ENCODE results near the gene LMAN1L. TPM values are rescaled to one million over a fixed set of nuclear protein-coding genes. Genes with fewer than 3 reads are reported as not detected.

Gene LMAN1L
- total RNA-seq, 1 experiment from 2014 or later: not detected

DNA sequence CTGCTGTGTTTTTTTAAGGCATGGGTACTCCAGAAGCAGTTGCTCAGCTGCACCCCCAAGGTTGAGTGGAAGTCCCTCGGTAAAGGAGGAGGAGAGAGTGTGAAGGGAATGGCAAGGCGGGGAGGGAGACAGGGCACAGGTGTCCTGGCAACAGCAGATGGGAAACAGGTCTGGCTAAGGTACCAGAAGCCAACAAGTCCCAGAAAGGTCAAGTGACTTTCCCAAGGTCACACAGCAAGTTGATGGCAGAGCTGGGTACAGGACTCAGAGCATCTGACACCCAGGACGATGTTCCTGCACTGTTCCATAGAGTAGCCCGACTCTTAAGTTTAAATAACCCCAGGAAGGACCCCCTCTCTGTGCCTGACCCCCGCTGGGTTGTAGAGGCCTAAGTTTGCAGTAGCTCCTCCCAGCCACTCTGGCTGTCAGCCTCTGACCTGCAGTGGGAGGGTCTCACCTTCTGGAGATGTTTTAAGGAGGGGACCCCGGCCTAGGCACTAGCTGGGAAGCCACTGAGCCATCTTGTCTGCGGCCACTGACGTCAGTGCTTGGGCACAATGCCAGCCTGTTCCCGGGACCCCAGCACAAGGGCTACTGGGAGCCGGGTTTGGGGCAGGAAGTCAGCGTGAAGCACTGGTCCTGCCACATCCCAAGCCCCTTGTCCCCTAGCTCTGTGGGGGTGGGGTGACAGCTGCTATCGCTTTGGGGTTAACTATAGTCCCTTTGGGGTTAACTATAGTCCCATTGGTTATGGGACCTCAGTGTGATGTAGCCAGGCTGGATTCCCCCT lies 20.2 kb upstream of the LMAN1L start:
- Histone ChIP-seq H3K27ac (ENCODE audit: insufficient read length, low read depth, low read length) (no peak overlapping the region), H2BK20ac (ENCODE audit: low read depth, low read length, poor library complexity, severe bottlenecking) (no peak overlapping the region), H3K18ac (ENCODE audit: insufficient read length, low read depth, low read length) (no peak overlapping the region), H3K79me1 (ENCODE audit: insufficient read depth, low read depth, low read length, poor library complexity, severe bottlenecking) (no peaks in the 10 kb centered on the region), H3K27me3 (ENCODE audit: insufficient read depth, low read length) (no peaks in the 10 kb centered on the region; the same call in 1 of the 2 replicates), H3K23me2 (ENCODE audit: insufficient read length, low read depth, low read length, poor library complexity, severe bottlenecking) (no peaks in the 10 kb centered on the region), H2AK5ac (ENCODE audit: insufficient read length, low read length) (no peak overlapping the region), H3K56ac (ENCODE audit: insufficient read length, low read depth, low read length) (no peak overlapping the region), H4K20me1 (ENCODE audit: control insufficient read depth, insufficient read depth, insufficient read length) (no peaks in the 10 kb centered on the region), H2BK5ac (ENCODE audit: insufficient read length, low read length) (no peak overlapping the region), H4K91ac (ENCODE audit: insufficient read length, low read depth, low read length) (no peak overlapping the region), H3T11ph (ENCODE audit: low read length) (no peak overlapping the region), H4K8ac (replicated peaks; ENCODE audit: insufficient read length, low read depth, low read length) (no peak overlapping the region), H3K9ac (ENCODE audit: extremely low read depth, insufficient read length, low read length) (no peak overlapping the region), H4K5ac (ENCODE audit: insufficient read length, low read depth, low read length) (no peak overlapping the region), H3K4me2 (ENCODE audit: insufficient read depth, insufficient read length, low read length) (no peak overlapping the region), H3K9me3 (ENCODE audit: control insufficient read depth, low read depth, low read length) (no peaks in the 10 kb centered on the region), H2BK120ac (ENCODE audit: low read depth, low read length, poor library complexity, severe bottlenecking) (no peak overlapping the region), H3K23ac (ENCODE audit: insufficient read length, low read depth, low read length) (no peak overlapping the region), H2BK15ac (ENCODE audit: low read depth, low read length) (no peak overlapping the region), H3K79me2 (ENCODE audit: insufficient read depth, low read length) (no peaks in the 10 kb centered on the region), H3K14ac (ENCODE audit: insufficient read depth, low read length) (no peak overlapping the region), H3K4me1 (ENCODE audit: insufficient read depth, low read length) (peaks cover 6% of the 10 kb centered on the region; the same call in 1 of the 2 replicates), H2BK12ac (ENCODE audit: insufficient read length, low read depth, low read length) (no peak overlapping the region), H2AFZ (ENCODE audit: low read length) (no peak overlapping the region), H3K4ac (ENCODE audit: low read depth, low read length) (no peak overlapping the region)
- Mint-ChIP-seq H3K27me3 (ENCODE audit: low read depth) (no peaks in the 10 kb centered on the region), H3K4me3 (no peak overlapping the region), H3K9me3 (no peaks in the 10 kb centered on the region; a peak in 1 of 5 replicates), H3K36me3 (ENCODE audit: insufficient read depth in 1 of 3, low read depth in 3 of 3) (peaks cover 0 to 2% (median 0%) of the 10 kb centered on the region in 3 experiments; a peak in 2 of 7 replicates), H3K27ac (peak overlapping the region in 1 of 3 experiments; percentile 59; a peak in 2 of 7 replicates), H3K4me1 (peaks cover 33 to 35% of the 10 kb centered on the region in 2 experiments)
- WGBS (ENCODE audit: extremely low coverage, insufficient read length, low lambda C conversion rate): no CpG with 5 or more reads among the region's 12 CpGs
- no peak for DNase-seq
- TF ChIP-seq, protein P1, sequence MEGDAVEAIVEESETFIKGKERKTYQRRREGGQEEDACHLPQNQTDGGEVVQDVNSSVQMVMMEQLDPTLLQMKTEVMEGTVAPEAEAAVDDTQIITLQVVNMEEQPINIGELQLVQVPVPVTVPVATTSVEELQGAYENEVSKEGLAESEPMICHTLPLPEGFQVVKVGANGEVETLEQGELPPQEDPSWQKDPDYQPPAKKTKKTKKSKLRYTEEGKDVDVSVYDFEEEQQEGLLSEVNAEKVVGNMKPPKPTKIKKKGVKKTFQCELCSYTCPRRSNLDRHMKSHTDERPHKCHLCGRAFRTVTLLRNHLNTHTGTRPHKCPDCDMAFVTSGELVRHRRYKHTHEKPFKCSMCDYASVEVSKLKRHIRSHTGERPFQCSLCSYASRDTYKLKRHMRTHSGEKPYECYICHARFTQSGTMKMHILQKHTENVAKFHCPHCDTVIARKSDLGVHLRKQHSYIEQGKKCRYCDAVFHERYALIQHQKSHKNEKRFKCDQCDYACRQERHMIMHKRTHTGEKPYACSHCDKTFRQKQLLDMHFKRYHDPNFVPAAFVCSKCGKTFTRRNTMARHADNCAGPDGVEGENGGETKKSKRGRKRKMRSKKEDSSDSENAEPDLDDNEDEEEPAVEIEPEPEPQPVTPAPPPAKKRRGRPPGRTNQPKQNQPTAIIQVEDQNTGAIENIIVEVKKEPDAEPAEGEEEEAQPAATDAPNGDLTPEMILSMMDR (conservative IDR thresholded peaks at IDR 0.05): no peak

Measured in H9 (cell line).